Fibroblast of pulmonary artery (primary cell): Measurements from ENCODE around the gene PROS1.
A peak's percentile ranks its signal among the peaks of the same experiment; 100 is the strongest.
"Not testable (repeated sequence)": the region's sequence is repeated elsewhere in the genome, so short reads cannot be mapped to it uniquely, and the experiment has no call there.

Experiments used
- DNase-seq: peaks from one replicate; pipeline ENCODE4 v3.0.0-alpha.2; 2010; ENCODE audit warnings: low read depth
- H3K4me3 ChIP-seq: replicated peaks from 2 replicates; pipeline ENCODE4 v1.5.1; 2011; ENCODE audit warnings: low read depth, mild to moderate bottlenecking, control low read depth, low read length, moderate library complexity
- TF ChIP-seq, protein P1 (sequence below): IDR thresholded peaks from 2 replicates; pipeline ENCODE4 v1.5.1; 2011; ENCODE audit warnings: mild to moderate bottlenecking, control low read depth, low read length, inconsistent platforms; ENCODE audit errors: missing control alignments

The PROS1 gene

GRCh38 chr3:93979850-93980676 lies 6.4 kb upstream of the PROS1 start, which contains the start of gene ARL13B:
Gene ARL13B, plus strand, starts transcription at chr3:93980155. Its CDS starts 269 bp downstream, at chr3:93980424.
- TF ChIP-seq, protein P1, sequence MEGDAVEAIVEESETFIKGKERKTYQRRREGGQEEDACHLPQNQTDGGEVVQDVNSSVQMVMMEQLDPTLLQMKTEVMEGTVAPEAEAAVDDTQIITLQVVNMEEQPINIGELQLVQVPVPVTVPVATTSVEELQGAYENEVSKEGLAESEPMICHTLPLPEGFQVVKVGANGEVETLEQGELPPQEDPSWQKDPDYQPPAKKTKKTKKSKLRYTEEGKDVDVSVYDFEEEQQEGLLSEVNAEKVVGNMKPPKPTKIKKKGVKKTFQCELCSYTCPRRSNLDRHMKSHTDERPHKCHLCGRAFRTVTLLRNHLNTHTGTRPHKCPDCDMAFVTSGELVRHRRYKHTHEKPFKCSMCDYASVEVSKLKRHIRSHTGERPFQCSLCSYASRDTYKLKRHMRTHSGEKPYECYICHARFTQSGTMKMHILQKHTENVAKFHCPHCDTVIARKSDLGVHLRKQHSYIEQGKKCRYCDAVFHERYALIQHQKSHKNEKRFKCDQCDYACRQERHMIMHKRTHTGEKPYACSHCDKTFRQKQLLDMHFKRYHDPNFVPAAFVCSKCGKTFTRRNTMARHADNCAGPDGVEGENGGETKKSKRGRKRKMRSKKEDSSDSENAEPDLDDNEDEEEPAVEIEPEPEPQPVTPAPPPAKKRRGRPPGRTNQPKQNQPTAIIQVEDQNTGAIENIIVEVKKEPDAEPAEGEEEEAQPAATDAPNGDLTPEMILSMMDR, result no peak
- peak; percentile 99 for DNase-seq
- peak within 1 kb of the TSS; percentile 91 for H3K4me3 ChIP-seq

GRCh38 chr3:93969997-93970396 lies 3.7 kb downstream of the PROS1 start:
- TF ChIP-seq, protein P1, result no peak
- no peak overlapping the region for H3K4me3 ChIP-seq
- DNase-seq, result no peak

DNA sequence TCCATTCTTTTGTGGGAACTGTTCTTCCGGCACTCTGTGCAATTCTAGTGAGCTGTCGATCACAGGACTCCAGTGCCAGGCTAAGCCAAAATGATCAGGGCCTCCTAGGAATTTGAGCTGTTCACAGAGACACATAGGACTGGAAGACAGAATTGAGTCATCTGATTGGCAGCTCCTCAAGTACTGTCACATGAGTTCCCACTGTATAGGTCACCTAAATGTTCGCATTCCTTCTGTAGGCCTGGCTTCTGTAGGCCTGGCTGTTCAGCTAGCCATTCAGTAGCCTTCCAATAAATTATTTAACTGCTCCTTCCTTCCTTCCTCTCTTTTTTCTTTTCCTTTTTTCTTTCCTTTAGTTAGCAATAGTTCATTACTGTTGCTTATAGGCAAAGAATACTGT lies 4.3 kb downstream of the PROS1 start:
- TF ChIP-seq, protein P1, result no peak
- peak; percentile 60 for DNase-seq
- no peak overlapping the region for H3K4me3 ChIP-seq

- not testable (repeated sequence) for DNase-seq, H3K4me3 ChIP-seq
Measured at GRCh38 chr3:93965106-93965505, 8.6 kb downstream of the PROS1 start.

DNA sequence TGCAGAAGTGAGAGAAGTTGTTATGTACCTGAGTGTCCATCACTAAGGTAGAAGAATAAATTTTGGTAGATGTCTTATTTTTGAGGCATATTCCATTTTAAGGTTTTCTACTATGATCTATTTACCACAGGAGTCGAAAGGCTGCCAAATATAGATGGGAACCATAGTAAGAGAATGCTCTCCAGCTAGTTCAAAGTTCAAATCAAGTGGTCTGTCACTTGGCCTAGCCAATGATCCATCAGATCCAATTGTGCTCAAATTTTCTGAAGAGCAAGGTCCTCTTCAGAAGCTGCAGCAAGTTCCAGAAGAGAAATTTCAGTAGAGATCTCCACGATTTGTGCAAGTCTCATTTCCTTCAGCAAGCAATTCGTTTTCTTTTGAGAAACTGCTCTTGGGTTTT lies 10.9 kb downstream of the PROS1 start:
- TF ChIP-seq, protein P1, result no peak
- no peak for DNase-seq
- no peak overlapping the region for H3K4me3 ChIP-seq

GRCh38 chr3:93961489-93961888 lies 12.2 kb downstream of the PROS1 start:
- no peak overlapping the region for H3K4me3 ChIP-seq
- DNase-seq, result no peak
- TF ChIP-seq, protein P1, result no peak

DNA sequence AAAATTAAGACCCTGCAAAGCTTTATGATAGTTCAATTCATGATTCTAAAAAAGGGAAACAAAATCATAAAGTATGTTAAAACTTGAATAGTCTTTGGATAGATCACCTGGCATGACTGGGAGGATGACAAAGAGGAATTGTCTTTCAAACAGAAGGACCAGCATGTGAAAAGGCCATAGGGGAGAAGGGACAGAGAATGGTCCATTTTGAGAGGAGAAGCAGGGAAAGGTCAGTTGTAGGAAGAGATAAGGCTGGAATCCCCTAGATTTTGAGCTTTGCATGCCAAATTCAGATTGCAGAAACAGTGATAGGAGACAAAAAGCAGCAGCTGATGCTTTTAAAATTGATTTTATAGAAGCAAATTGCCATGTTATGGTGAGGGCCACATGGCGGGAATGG lies 12.7 kb downstream of the PROS1 start:
- H3K4me3 ChIP-seq, result no peak overlapping the region
- TF ChIP-seq, protein P1, result no peak
- no peak for DNase-seq

- H3K4me3 ChIP-seq, DNase-seq: not testable (repeated sequence)
Measured at GRCh38 chr3:93949958-93950357, 23.7 kb downstream of the PROS1 start.

GRCh38 chr3:93937485-93937884 lies 36.2 kb downstream of the PROS1 start:
- DNase-seq, H3K4me3 ChIP-seq: not testable (repeated sequence)
